AG09309 (cell line): Measurements from ENCODE around the gene CCNY.
A peak's percentile ranks its signal among the peaks of the same experiment; 100 is the strongest.

Source experiments
- DNase-seq: peaks from one replicate; pipeline ENCODE4 v3.0.0-alpha.2; 2010; ENCODE audit warnings: low read depth
- H3K4me3 ChIP-seq: 2 replicates; pipeline ENCODE4 v1.5.1; 2011; ENCODE audit warnings: mild to moderate bottlenecking, low read depth, low read length, moderate library complexity; ENCODE audit not compliant: control insufficient read depth
- CTCF ChIP-seq: IDR thresholded peaks from 2 replicates; pipeline ENCODE4 v1.5.1; 2011; ENCODE audit warnings: mild to moderate bottlenecking, low read depth, low read length, inconsistent platforms; ENCODE audit not compliant: insufficient read depth, control insufficient read depth; ENCODE audit errors: missing control alignments

CCNY gene

DNA sequence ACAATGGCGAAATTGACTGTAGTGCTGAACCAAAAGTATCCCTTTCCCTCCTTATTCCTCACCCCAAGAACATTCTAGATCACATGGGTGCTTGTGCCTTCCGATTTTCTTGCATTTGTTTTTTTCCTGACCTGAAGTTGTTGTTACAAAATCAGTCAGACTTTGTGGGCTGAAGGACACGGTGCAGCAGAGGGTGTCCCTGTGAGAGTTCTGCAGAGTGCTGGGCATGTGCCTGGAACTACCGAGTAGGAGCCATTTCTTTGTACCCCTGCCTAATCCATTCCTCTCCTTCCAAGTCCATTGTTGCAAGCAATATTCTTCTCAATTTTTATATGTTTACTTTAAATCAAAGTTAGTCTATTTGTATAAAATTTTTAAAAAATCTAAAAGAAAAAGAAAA, 233.5 kb downstream of the CCNY start:
- no peak for DNase-seq
- TF ChIP-seq CTCF = no peak
- no peak overlapping the region for H3K4me3 ChIP-seq

- no peak overlapping the region for H3K4me3 ChIP-seq
- DNase-seq = no peak
- TF ChIP-seq CTCF = no peak
These were observed 234.1 kb downstream of the CCNY start for GRCh38 chr10:35570397-35570796.

- TF ChIP-seq CTCF = no peak
- DNase-seq = no peak
- H3K4me3 ChIP-seq = no peak overlapping the region
These were observed 236.3 kb downstream of the CCNY start for GRCh38 chr10:35572583-35572982.

DNA sequence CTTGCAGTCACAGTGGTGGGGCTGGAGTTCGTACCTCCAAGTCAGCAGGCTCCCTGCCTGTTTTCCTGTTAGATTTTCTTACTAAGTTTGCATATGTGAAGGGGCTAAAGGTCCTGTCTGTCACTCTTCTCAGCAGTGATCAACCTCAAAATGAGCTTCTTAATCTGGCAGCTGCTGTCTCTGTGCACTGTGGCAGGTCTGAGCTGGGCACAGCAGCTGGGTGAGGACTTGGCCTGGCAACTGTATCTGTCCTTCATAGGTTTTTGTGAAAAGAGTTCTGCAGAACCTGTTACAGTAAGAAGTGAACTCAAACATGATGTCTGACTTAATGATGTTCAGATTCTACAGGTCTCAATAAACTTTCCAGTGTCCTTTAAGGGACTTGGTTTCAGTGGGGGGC, 237.5 kb downstream of the CCNY start:
- DNase-seq = no peak
- no peak for TF ChIP-seq CTCF
- no peak overlapping the region for H3K4me3 ChIP-seq

DNA sequence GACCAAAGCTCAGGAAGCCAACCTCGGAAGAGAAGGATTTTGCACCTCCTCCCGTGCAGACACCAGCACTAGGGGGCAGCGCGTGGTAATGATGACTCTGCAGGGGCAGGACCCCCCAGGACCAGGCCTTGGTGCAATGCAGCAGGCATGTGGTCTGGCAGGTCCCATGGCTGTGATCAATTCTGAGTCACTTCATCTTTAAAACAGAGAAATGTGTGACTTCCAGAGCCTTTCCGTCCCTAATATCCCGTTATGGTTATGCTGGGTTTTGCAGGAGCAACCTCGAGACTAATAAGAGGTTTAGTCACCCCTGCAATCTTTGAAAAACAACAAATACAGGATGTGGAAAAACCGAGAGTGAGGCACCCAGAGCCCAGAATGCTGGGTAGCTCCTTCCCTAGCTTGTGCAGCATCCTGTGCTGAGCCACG, 238.6 kb downstream of the CCNY start:
- H3K4me3 ChIP-seq = no peak overlapping the region
- peak; percentile 85 for DNase-seq
- TF ChIP-seq CTCF = peak; percentile 49

GRCh38 chr10:35575640-35576039, 239.3 kb downstream of the CCNY start:
- no peak for DNase-seq
- no peak for TF ChIP-seq CTCF

DNA sequence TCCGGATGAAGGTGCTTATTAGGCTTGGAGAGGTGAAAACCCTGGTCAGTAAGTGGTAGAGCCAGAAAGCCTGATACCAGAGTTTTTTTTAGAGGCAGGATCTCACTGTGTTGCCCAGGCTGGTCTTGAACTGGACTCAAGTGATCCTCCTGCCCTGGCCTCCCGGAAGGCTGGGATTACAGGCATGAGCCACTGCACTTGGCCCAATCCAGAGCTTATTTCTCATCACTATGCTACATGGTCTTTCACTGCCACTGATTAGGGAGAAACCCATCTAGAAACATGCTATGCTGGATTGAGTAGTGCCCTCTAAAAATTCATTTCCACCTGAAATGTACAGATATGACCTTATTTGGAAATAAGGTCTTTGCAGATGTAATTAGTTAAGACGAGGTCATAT, 240.4 kb downstream of the CCNY start:
- no peak for DNase-seq
- TF ChIP-seq CTCF = no peak
- H3K4me3 ChIP-seq = no peak overlapping the region

More at GRCh38 chr10:35575640-35576039, 239.3 kb downstream of the CCNY start:
- no peak overlapping the region for H3K4me3 ChIP-seq
